Thyroid gland (tissue), 4 donors: ENCODE results near the gene RPL39L.

ENCODE experiments used
- POLR2A ChIP-seq, 2 donors: fragments of 450-650 bp; IDR thresholded peaks; one replicate each; pipeline ENCODE4 v1.6.1; 2017; ENCODE audit warnings: antibody characterized with exemption in 2 of 2, mild to moderate bottlenecking in 2 of 2, moderate library complexity in 1 of 2
- TF ChIP-seq, protein P1 (sequence below), 6 experiments: fragments of 200-600 bp in 3 of 6; fragments of 450-650 bp in 3 of 6; sonication (generic) in 3 of 6; IDR thresholded peaks; one replicate each; pipeline ENCODE4 v1.5.1; 2016 to 2019; ENCODE audit warnings: antibody characterized with exemption in 6 of 6, mild to moderate bottlenecking in 2 of 6, inconsistent platforms in 1 of 6, moderate library complexity in 1 of 6

GRCh38 chr3:187186801-187187421 is 47.6 kb upstream of the RPL39L start:
- TF ChIP-seq, protein P1, sequence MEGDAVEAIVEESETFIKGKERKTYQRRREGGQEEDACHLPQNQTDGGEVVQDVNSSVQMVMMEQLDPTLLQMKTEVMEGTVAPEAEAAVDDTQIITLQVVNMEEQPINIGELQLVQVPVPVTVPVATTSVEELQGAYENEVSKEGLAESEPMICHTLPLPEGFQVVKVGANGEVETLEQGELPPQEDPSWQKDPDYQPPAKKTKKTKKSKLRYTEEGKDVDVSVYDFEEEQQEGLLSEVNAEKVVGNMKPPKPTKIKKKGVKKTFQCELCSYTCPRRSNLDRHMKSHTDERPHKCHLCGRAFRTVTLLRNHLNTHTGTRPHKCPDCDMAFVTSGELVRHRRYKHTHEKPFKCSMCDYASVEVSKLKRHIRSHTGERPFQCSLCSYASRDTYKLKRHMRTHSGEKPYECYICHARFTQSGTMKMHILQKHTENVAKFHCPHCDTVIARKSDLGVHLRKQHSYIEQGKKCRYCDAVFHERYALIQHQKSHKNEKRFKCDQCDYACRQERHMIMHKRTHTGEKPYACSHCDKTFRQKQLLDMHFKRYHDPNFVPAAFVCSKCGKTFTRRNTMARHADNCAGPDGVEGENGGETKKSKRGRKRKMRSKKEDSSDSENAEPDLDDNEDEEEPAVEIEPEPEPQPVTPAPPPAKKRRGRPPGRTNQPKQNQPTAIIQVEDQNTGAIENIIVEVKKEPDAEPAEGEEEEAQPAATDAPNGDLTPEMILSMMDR (IDR thresholded peaks at IDR 0.05), result no peak
- TF ChIP-seq POLR2A (IDR thresholded peaks at IDR 0.05), result no peak
